ENCODE results near the gene CCDC159.

The CCDC159 gene

GRCh38 chr19:11361771-11362731 is 15.7 kb downstream of the CCDC159 start:
- H3K9ac ChIP-seq (ENCODE audit: low read depth, low read length), result no peak overlapping the region
- H3K9me3 ChIP-seq (ENCODE audit: insufficient read depth, low read depth, low read length), result no peaks in the 10 kb centered on the region
- H3K4me3 ChIP-seq (ENCODE audit: low read length), result peak overlapping the region; percentile 53; the same call in 1 of the 2 replicates
- H3K4me1 ChIP-seq (ENCODE audit: insufficient read depth, low read length), result peaks cover 2% of the 10 kb centered on the region; the same call in 1 of the 2 replicates
- no peak overlapping the region for H3K27ac ChIP-seq (ENCODE audit: low read length)
- no peaks in the 10 kb centered on the region for H3K36me3 ChIP-seq (ENCODE audit: insufficient read depth, low read depth, low read length)
- peaks cover 34% of the 10 kb centered on the region for H3K27me3 ChIP-seq (ENCODE audit: insufficient read depth, low read length)

DNA sequence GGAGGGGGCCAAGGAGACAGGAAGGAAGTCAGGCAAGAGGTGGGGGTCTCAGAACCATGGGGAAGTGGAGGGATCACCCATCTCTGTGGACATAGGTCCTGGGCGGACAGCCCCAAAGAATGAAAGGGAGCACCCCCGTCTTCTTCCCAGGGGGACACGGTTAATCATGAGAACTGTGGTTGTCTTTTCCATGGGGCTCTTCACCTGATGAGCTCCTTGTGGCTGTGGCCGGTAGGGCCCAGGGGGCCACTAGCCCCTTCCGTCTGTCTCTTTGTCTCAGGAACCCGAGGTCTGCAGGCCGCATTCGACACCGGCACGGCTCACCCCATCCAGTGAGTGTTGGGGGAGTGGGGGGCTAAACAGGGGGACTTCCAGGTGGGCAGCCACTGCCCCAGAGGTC is 17.6 kb downstream of the CCDC159 start:
- H3K27ac ChIP-seq (ENCODE audit: low read length), result no peak overlapping the region
- peaks cover 19% of the 10 kb centered on the region for H3K27me3 ChIP-seq (ENCODE audit: insufficient read depth, low read length)
- H3K9me3 ChIP-seq (ENCODE audit: insufficient read depth, low read depth, low read length), result no peaks in the 10 kb centered on the region
- no peaks in the 10 kb centered on the region for H3K36me3 ChIP-seq (ENCODE audit: insufficient read depth, low read depth, low read length)
- no peak overlapping the region for H3K4me3 ChIP-seq (ENCODE audit: low read length)
- H3K9ac ChIP-seq (ENCODE audit: low read depth, low read length), result no peak overlapping the region
- H3K4me1 ChIP-seq (ENCODE audit: insufficient read depth, low read length), result peaks cover 2% of the 10 kb centered on the region; the same call in 1 of the 2 replicates

DNA sequence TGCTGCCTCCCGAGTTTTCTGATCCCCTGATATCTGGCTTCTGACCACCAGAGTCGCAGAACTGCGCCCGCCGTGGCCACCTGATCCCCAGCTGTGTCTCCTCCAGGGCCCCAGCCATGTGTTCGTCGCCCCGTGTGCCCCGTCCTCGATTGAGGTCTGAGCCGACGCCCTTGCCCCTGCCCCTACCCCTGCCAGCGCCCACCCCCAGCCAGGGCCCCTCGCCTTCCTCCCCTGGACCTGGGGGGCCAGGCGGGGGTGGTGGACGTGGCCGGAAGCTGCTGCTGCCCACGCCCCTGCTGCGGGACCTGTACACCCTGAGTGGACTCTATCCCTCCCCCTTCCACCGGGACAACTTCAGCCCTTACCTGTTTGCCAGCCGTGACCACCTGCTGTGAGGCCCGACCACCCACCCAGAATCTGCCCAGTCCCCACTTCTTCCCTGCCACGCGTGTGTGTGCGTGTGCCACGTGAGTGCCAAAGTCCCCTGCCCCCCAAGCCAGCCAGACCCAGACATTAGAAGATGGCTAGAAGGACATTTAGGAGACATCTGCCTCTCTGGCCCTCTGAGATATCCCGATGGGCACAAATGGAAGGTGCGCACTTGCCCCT is 18.1 kb downstream of the CCDC159 start:
- peaks cover 2% of the 10 kb centered on the region; the same call in 1 of the 2 replicates for H3K4me1 ChIP-seq (ENCODE audit: insufficient read depth, low read length)
- peaks cover 14% of the 10 kb centered on the region; the same call in 1 of the 2 replicates for H3K27me3 ChIP-seq (ENCODE audit: insufficient read depth, low read length)
- no peaks in the 10 kb centered on the region for H3K9me3 ChIP-seq (ENCODE audit: insufficient read depth, low read depth, low read length)
- H3K27ac ChIP-seq (ENCODE audit: low read length), result no peak overlapping the region
- H3K9ac ChIP-seq (ENCODE audit: low read depth, low read length), result no peak overlapping the region
- no peaks in the 10 kb centered on the region for H3K36me3 ChIP-seq (ENCODE audit: insufficient read depth, low read depth, low read length)
- H3K4me3 ChIP-seq (ENCODE audit: low read length), result no peak overlapping the region

DNA sequence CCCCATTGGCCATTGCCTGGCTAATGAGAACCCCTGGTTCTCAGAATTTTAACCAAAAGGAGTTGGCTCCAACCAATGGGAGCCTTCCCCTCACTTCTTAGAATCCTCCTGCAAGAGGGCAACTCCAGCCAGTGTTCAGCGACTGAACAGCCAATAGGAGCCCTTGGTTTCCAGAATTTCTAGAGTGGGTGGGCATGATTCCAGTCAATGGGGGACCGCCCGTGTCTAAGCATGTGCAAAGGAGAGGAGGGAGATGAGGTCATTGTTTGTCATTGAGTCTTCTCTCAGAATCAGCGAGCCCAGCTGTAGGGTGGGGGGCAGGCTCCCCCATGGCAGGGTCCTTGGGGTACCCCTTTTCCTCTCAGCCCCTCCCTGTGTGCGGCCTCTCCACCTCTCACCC is 18.6 kb downstream of the CCDC159 start:
- Histone ChIP-seq H3K36me3 (ENCODE audit: insufficient read depth, low read depth, low read length) (no peaks in the 10 kb centered on the region), H3K9ac (ENCODE audit: low read depth, low read length) (no peak overlapping the region), H3K4me1 (ENCODE audit: insufficient read depth, low read length) (peaks cover 2% of the 10 kb centered on the region; the same call in 1 of the 2 replicates), H3K27me3 (ENCODE audit: insufficient read depth, low read length) (peaks cover 10% of the 10 kb centered on the region; the same call in 1 of the 2 replicates), H3K9me3 (ENCODE audit: insufficient read depth, low read depth, low read length) (no peaks in the 10 kb centered on the region), H3K27ac (ENCODE audit: low read length) (no peak overlapping the region), H3K4me3 (ENCODE audit: low read length) (no peak overlapping the region)

DNA sequence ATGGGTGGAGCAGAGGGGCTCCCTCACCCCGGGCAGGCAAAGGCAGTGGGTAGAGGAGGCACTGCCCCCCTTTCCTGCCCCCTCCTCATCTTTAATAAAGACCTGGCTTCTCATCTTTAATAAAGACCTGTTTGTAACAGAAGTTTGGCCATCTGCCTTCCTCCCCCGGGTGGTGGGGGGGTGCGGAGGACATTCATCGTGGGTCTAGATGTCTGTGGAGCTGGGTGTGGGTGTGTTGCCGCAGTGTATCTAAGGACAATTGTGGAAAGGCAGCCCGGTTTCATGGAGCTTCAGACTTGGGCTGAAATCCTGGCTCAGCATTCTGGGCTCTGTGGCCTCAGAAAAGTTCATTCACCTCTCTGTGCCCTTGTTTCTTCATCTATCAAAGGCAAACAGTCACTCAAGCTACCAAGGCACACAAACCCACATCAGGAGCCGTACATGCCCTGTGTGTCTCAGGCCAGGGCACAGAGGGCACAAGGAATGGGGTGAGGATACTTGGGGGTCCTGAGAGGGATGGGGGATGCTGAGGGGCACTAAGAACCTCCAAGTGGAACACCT is 19.3 kb downstream of the CCDC159 start:
- H3K9me3 ChIP-seq (ENCODE audit: insufficient read depth, low read depth, low read length), result no peaks in the 10 kb centered on the region
- peaks cover 2% of the 10 kb centered on the region; the same call in 1 of the 2 replicates for H3K4me1 ChIP-seq (ENCODE audit: insufficient read depth, low read length)
- no peaks in the 10 kb centered on the region for H3K36me3 ChIP-seq (ENCODE audit: insufficient read depth, low read depth, low read length)
- H3K27me3 ChIP-seq (ENCODE audit: insufficient read depth, low read length), result peaks cover 6% of the 10 kb centered on the region; the same call in 1 of the 2 replicates
- no peak overlapping the region for H3K9ac ChIP-seq (ENCODE audit: low read depth, low read length)
- no peak overlapping the region for H3K4me3 ChIP-seq (ENCODE audit: low read length)
- no peak overlapping the region for H3K27ac ChIP-seq (ENCODE audit: low read length)

DNA sequence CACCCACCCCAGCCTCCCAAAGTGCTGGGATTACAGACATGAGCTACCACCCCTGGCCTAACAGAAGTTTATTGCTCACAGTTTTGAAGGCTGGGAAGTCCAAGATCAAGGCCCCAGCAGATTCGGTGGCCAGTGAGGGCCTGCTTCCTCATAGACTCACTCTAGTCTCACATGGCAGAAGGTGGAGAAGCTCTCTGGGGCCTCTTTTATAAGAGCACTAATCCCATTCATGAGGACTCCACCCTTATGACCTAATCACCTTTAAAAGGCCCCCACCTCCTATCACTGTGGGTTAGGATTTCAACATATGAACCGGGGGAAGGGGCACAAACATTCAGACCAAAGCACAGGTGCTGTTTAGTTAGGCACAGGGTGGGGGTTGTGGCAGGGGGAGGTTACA is 21.2 kb downstream of the CCDC159 start:
- Histone ChIP-seq H3K27me3 (ENCODE audit: insufficient read depth, low read length) (no peaks in the 10 kb centered on the region), H3K36me3 (ENCODE audit: insufficient read depth, low read depth, low read length) (no peaks in the 10 kb centered on the region), H3K27ac (ENCODE audit: low read length) (no peak overlapping the region), H3K4me3 (ENCODE audit: low read length) (no peak overlapping the region), H3K4me1 (ENCODE audit: insufficient read depth, low read length) (no peaks in the 10 kb centered on the region), H3K9me3 (ENCODE audit: insufficient read depth, low read depth, low read length) (no peaks in the 10 kb centered on the region), H3K9ac (ENCODE audit: low read depth, low read length) (no peak overlapping the region)

GRCh38 chr19:11370744-11371143 is 24.4 kb downstream of the CCDC159 start:
- H3K4me1 ChIP-seq (ENCODE audit: insufficient read depth, low read length), result peaks cover 3% of the 10 kb centered on the region; the same call in 1 of the 2 replicates
- H3K9ac ChIP-seq (ENCODE audit: low read depth, low read length), result no peak overlapping the region
- H3K27me3 ChIP-seq (ENCODE audit: insufficient read depth, low read length), result no peaks in the 10 kb centered on the region
- H3K4me3 ChIP-seq (ENCODE audit: low read length), result no peak overlapping the region
- H3K36me3 ChIP-seq (ENCODE audit: insufficient read depth, low read depth, low read length), result no peaks in the 10 kb centered on the region
- H3K9me3 ChIP-seq (ENCODE audit: insufficient read depth, low read depth, low read length), result no peaks in the 10 kb centered on the region
- H3K27ac ChIP-seq (ENCODE audit: low read length), result no peak overlapping the region

DNA sequence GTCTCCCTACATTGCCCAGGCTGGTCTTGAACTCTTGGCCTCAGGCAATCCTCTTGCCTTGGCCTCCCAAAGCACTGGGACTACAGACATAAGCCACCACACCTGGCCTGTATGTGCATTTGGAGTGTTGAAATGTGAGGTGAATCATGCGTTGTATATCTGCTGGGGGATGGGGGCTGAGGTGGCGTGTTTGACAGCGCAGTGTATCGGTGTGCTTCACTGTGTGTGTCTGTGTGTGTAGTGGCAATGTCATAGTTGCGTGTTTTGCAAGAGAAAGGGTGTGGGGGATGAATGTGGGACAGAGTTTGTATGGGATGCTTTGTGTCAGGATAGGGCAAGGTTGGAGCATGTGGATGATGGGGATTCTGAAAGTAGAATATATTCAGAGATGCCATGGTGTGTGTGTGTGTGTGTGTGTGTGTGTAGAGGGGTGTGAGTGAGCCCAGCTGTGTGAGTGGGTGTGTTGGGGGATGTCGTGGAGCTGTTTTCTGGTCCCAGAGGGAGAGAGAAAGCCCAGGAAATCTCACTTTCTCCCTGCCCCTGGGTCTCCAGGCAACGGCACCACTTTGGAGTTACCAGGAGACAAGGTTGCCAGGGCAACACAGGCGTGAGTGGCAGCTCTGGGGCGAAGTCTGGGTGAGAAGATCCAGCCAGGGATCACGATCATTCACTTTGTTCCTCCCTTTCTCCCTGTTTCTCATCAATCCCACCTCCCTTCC is 27.0 kb downstream of the CCDC159 start:
- Histone ChIP-seq H3K9ac (ENCODE audit: low read depth, low read length) (no peak overlapping the region), H3K36me3 (ENCODE audit: insufficient read depth, low read depth, low read length) (no peaks in the 10 kb centered on the region), H3K9me3 (ENCODE audit: insufficient read depth, low read depth, low read length) (no peaks in the 10 kb centered on the region), H3K27ac (ENCODE audit: low read length) (no peak overlapping the region), H3K4me3 (ENCODE audit: low read length) (peak overlapping the region; percentile 79; the same call in 1 of the 2 replicates), H3K27me3 (ENCODE audit: insufficient read depth, low read length) (no peaks in the 10 kb centered on the region), H3K4me1 (ENCODE audit: insufficient read depth, low read length) (peaks cover 4% of the 10 kb centered on the region; the same call in 1 of the 2 replicates)

DNA sequence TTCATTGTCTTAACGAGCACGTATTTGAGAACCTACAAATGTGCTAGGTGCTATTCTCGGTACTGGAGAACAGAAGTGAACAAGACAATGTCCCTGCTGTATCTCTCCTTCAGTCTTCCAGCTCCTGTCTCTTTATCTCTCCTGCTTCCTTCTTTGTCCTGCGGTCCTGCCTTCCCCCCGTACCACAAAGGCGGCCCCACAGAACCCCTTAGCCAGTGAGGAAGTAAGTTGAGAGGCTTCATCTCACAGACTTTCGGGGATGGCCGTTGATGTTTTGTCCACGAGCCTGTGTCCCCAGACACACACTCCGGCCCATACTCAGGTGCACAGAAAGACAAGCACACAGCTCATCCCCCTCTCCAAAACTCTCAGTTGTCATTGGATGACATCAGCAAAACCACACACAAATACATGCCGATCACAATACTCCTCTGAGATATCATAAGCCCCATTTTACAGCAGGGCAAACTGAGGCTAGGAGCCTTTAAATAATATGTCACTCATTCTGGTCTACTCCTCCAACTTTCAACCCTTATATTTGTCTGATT is 27.6 kb downstream of the CCDC159 start:
- Histone ChIP-seq H3K27me3 (ENCODE audit: insufficient read depth, low read length) (no peaks in the 10 kb centered on the region), H3K36me3 (ENCODE audit: insufficient read depth, low read depth, low read length) (no peaks in the 10 kb centered on the region), H3K9ac (ENCODE audit: low read depth, low read length) (no peak overlapping the region; the same call in 1 of the 2 replicates), H3K4me1 (ENCODE audit: insufficient read depth, low read length) (peaks cover 4% of the 10 kb centered on the region; the same call in 1 of the 2 replicates), H3K27ac (ENCODE audit: low read length) (no peak overlapping the region), H3K4me3 (ENCODE audit: low read length) (peak overlapping the region; percentile 79), H3K9me3 (ENCODE audit: insufficient read depth, low read depth, low read length) (no peaks in the 10 kb centered on the region)

- peak within 1 kb of the TSS; percentile 79 for H3K4me3 ChIP-seq (ENCODE audit: low read length)
- peak within 1 kb of the TSS; percentile 80 for H3K27ac ChIP-seq (ENCODE audit: low read length)
- H3K9me3 ChIP-seq (ENCODE audit: insufficient read depth, low read depth, low read length), result no peaks in the 10 kb centered on the region
- H3K4me1 ChIP-seq (ENCODE audit: insufficient read depth, low read length), result peaks cover 4% of the 10 kb centered on the region; the same call in 1 of the 2 replicates
- no peaks in the 10 kb centered on the region for H3K36me3 ChIP-seq (ENCODE audit: insufficient read depth, low read depth, low read length)
- peak within 1 kb of the TSS; percentile 91 for H3K9ac ChIP-seq (ENCODE audit: low read depth, low read length)
- H3K27me3 ChIP-seq (ENCODE audit: insufficient read depth, low read length), result no peaks in the 10 kb centered on the region
These were observed 28.3 kb downstream of the CCDC159 start, which contains the start of gene SWSAP1 for GRCh38 chr19:11374433-11375142. Gene SWSAP1 (plus strand): TSS chr19:11374666. CDS start chr19:11374681, 15 bp downstream.
